Gastroesophageal sphincter (tissue), 4 donors: ENCODE measurements around the gene LYST. TPM values are rescaled to one million over a fixed set of nuclear protein-coding genes. Genes with fewer than 3 reads are reported as not detected.

Source experiments
- ATAC-seq: fragments of 150-250 bp; one replicate; pipeline ENCODE4 v1.9.1; 2016; ENCODE audit warnings: mild to moderate bottlenecking, moderate library complexity
- H3K27ac ChIP-seq, 4 donors: fragments of 200-600 bp; sonication (generic) in 3 of 4; 1 replicate in 3 of 4; 2 replicates in 1 of 4; pipeline ENCODE4 v1.5.1; 2016 to 2019
- H3K27me3 ChIP-seq: fragments of 200-600 bp; sonication (generic); one replicate; pipeline ENCODE4 v1.5.1; 2019
- H3K36me3 ChIP-seq, 2 donors: fragments of 200-600 bp; sonication (generic); one replicate each; pipeline ENCODE4 v1.5.1; 2019; ENCODE audit warnings: control low read depth in 1 of 2
- H3K4me1 ChIP-seq, 3 donors: fragments of 200-600 bp; sonication (generic); 1 replicate in 2 of 3; 2 replicates in 1 of 3; pipeline ENCODE4 v1.5.1; 2016 to 2019; ENCODE audit warnings: control low read depth in 2 of 3
- H3K4me3 ChIP-seq, 2 donors: fragments of 200-600 bp; sonication (generic); one replicate each; pipeline ENCODE4 v1.5.1; 2019; ENCODE audit warnings: mild to moderate bottlenecking in 1 of 2, moderate library complexity in 1 of 2
- H3K9me3 ChIP-seq, 3 donors: fragments of 200-600 bp; sonication (generic); one replicate each; pipeline ENCODE4 v1.5.1; 2017 to 2019; ENCODE audit warnings: control low read depth in 2 of 3
- EP300 ChIP-seq: sonication (generic); formaldehyde crosslinking; IDR thresholded peaks from one replicate; pipeline ENCODE4 v1.6.1; 2017; ENCODE audit warnings: antibody characterized with exemption, mild to moderate bottlenecking
- POLR2A ChIP-seq, 2 donors: fragments of 450-650 bp; IDR thresholded peaks; one replicate each; pipeline ENCODE4 v1.6.1; 2017; ENCODE audit warnings: antibody characterized with exemption in 2 of 2, mild to moderate bottlenecking in 2 of 2, moderate library complexity in 1 of 2
- POLR2AphosphoS5 ChIP-seq: sonication (generic); formaldehyde crosslinking; IDR thresholded peaks from one replicate; pipeline ENCODE4 v1.6.1; 2017; ENCODE audit warnings: antibody characterized with exemption
- WGBS, 2 donors: methylation state at CpG; one replicate each; pipeline ENCODE4 v1.1.5; 2018; ENCODE audit warnings: low coverage in 1 of 2; 5-methylcytosine and 5-hydroxymethylcytosine counted together
- total RNA-seq, 4 donors: library from RNA; depleted of rRNA; stranded (reverse); fragments of >200 nt; gene quantifications; one replicate each; pipeline ENCODE4 v1.1.0, GENCODE V29; 2016
- TF ChIP-seq, protein P1 (sequence below), 4 experiments: fragments of 200-600 bp in 2 of 4; fragments of 450-650 bp in 2 of 4; sonication (generic) in 1 of 4; IDR thresholded peaks; one replicate each; pipeline ENCODE4 v1.5.1; 2017 to 2019; ENCODE audit warnings: antibody characterized with exemption in 4 of 4, mild to moderate bottlenecking in 2 of 4, moderate library complexity in 2 of 4

Gene LYST
- total RNA-seq, 4 donors from 2014 or later = 27.4 to 63.5 (median 31.4) TPM

DNA sequence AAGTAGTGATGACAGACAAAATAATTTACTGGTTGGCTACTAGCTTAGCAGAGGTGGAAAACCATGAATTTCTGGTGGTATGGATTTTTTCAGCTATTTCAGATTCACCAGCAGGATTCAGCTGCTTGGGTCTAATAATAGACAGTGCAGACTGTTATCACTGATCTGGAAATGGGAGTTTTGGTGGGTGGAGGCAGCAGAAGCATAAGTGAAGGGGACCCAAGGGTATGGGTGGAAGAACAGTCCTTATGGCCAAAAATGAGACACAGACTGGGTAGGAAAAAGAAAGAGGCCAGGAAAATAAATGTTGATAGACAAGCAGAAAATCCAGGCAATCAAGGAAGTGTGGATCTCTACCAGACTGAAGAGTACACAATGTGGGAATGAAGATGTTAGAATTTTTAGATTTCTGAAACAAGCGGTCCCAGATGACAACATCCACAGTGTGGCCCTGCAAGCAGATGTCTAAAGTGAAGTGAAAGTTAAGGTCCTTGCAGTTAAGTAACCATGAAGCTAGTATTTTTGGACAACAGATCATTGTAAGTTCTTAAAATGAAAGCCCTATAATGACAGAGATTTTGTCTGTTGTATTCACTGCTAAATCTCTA lies 24.7 kb downstream of the LYST start:
- Histone ChIP-seq H3K9me3 (no peaks in the 10 kb centered on the region), H3K27me3 (no peaks in the 10 kb centered on the region), H3K4me3 (no peak overlapping the region), H3K4me1 (peaks cover 0 to 38% (median 4%) of the 10 kb centered on the region in 3 donors), H3K27ac (no peak overlapping the region), H3K36me3 (no peaks in the 10 kb centered on the region)
- TF ChIP-seq EP300 = no peak
- no peak for TF ChIP-seq POLR2A (IDR thresholded peaks at IDR 0.05)
- TF ChIP-seq, protein P1, sequence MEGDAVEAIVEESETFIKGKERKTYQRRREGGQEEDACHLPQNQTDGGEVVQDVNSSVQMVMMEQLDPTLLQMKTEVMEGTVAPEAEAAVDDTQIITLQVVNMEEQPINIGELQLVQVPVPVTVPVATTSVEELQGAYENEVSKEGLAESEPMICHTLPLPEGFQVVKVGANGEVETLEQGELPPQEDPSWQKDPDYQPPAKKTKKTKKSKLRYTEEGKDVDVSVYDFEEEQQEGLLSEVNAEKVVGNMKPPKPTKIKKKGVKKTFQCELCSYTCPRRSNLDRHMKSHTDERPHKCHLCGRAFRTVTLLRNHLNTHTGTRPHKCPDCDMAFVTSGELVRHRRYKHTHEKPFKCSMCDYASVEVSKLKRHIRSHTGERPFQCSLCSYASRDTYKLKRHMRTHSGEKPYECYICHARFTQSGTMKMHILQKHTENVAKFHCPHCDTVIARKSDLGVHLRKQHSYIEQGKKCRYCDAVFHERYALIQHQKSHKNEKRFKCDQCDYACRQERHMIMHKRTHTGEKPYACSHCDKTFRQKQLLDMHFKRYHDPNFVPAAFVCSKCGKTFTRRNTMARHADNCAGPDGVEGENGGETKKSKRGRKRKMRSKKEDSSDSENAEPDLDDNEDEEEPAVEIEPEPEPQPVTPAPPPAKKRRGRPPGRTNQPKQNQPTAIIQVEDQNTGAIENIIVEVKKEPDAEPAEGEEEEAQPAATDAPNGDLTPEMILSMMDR (IDR thresholded peaks at IDR 0.05) = no peak
- ATAC-seq = no peak
- 33 to 91% methylated on average over 1 of the region's 1 CpG for WGBS, 2 donors

DNA sequence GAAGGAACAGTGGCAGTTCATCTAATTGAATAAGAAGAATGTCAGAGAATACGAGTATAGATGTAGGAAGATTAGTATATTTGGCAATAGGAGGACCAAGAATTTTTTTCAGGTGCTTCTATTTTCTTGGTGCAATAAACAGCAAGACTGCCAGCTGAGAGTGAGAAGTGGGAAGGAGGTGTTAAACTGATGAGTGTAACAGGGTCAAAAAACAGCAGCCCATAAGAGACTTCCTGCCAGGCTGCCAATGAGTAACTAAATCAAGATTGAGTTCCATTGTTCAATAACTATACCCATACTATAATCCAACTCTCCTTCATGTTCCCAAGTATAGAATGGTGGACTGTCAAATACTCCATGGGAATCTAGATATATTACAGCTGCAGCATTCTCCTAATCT lies 28.7 kb downstream of the LYST start:
- H3K4me3 ChIP-seq = no peak overlapping the region
- ATAC-seq = no peak
- peaks cover 0 to 24% (median 2%) of the 10 kb centered on the region in 3 donors for H3K4me1 ChIP-seq
- 36 to 60% methylated on average over 1 of the region's 1 CpG for WGBS, 2 donors
- TF ChIP-seq EP300 = no peak
- TF ChIP-seq POLR2A (IDR thresholded peaks at IDR 0.05) = no peak
- TF ChIP-seq, protein P1 (IDR thresholded peaks at IDR 0.05) = no peak
- no peak for TF ChIP-seq POLR2AphosphoS5
- no peaks in the 10 kb centered on the region for H3K27me3 ChIP-seq
- no peaks in the 10 kb centered on the region for H3K9me3 ChIP-seq
- H3K36me3 ChIP-seq = no peaks in the 10 kb centered on the region
- no peak overlapping the region for H3K27ac ChIP-seq

DNA sequence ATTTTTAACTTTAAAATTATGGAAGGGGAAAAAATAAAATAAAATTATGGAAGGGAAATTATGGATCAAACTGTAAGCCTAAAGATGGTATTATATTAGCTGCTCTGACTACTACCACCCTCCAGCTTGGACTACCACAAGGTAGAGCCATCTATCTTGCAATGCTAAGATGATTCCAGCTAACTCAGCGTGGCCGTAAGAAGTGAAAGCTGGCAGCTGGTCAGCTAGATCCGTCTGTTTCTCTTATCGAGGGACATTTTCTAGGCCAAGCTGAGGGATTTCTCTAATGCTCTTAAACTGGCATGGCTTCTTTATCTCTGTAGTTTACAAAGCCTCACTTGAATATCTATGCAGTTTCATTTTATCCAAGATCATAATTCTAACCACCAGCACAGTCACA lies 31.5 kb downstream of the LYST start:
- H3K9me3 ChIP-seq = no peaks in the 10 kb centered on the region
- no peaks in the 10 kb centered on the region for H3K27me3 ChIP-seq
- ATAC-seq = no peak
- H3K4me3 ChIP-seq = peak overlapping the region; percentile 26 to 27
- peak overlapping the region in 2 of 4 donors; percentile 11 to 57 for H3K27ac ChIP-seq
- peaks cover 0 to under 1% of the 10 kb centered on the region in 2 donors for H3K36me3 ChIP-seq
- no peak for TF ChIP-seq EP300
- peak; percentile 28 for TF ChIP-seq POLR2AphosphoS5
- TF ChIP-seq, protein P1 (IDR thresholded peaks at IDR 0.05) = peak in 1 of 4 experiments; percentile 33
- TF ChIP-seq POLR2A (IDR thresholded peaks at IDR 0.05) = no peak
- 5 to 6% methylated on average over 4 of the region's 4 CpGs for WGBS, 2 donors
- H3K4me1 ChIP-seq = peaks cover 0 to 16% (median 2%) of the 10 kb centered on the region in 3 donors

DNA sequence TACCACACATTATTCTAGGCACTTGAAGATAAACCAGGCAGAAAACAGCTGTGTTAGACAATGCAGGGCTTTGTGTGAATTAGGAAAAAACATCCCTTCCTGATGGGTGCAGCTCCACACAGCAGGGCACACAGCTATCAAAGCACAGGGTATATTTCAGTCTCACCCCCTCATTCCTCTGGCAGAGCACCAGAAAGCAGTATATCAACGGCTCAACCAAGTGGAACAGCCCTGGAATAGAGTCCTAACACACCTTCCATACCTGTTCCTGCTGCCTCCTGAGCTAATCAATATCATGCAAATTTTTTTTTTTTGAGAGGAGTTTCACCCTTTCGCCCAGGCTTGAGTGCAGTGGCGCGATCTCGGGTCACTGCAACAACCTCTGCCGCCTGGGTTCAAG lies 32.1 kb downstream of the LYST start:
- ATAC-seq = no peak
- H3K36me3 ChIP-seq = peaks cover 0 to 6% of the 10 kb centered on the region in 2 donors
- H3K9me3 ChIP-seq = no peaks in the 10 kb centered on the region
- peak overlapping the region in 1 of 4 donors; percentile 57 for H3K27ac ChIP-seq
- TF ChIP-seq POLR2A (IDR thresholded peaks at IDR 0.05) (no peak), POLR2AphosphoS5 (no peak), EP300 (no peak)
- TF ChIP-seq, protein P1 (IDR thresholded peaks at IDR 0.05) = no peak
- no peak overlapping the region for H3K4me3 ChIP-seq
- whole genome bisulfite sequencing, 2 donors = 43 to 67% methylated on average over 1 of the region's 6 CpGs
- H3K27me3 ChIP-seq = no peaks in the 10 kb centered on the region
- peaks cover 0 to 16% (median 2%) of the 10 kb centered on the region in 3 donors for H3K4me1 ChIP-seq

DNA sequence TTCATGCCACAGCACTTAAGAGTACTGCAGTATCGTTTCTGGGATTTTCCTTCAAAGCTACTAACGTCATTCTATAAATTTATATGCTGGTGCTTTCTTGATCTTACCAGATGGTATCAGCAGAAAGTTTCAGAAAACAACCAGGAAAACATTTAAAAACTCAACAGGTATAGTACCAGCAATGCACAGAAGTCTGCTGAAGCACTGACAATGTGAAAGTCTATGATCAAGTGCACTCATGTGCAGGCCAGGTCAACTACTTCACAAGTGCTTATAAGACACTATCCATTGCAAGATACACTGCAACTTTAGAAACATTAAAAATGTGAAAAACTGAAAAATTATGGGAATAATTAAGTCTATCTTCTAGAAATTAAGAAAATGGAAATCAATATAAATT lies 34.7 kb downstream of the LYST start:
- 94 to 100% methylated on average over 2 of the region's 2 CpGs for WGBS, 2 donors
- Histone ChIP-seq H3K9me3 (no peaks in the 10 kb centered on the region), H3K36me3 (peaks cover 0 to 21% of the 10 kb centered on the region in 2 donors), H3K4me3 (no peak overlapping the region), H3K27ac (no peak overlapping the region), H3K4me1 (peaks cover 0 to 16% (median 2%) of the 10 kb centered on the region in 3 donors), H3K27me3 (no peaks in the 10 kb centered on the region)
- no peak for ATAC-seq
- TF ChIP-seq EP300 = no peak
- no peak for TF ChIP-seq POLR2A (IDR thresholded peaks at IDR 0.05)
- no peak for TF ChIP-seq POLR2AphosphoS5
- TF ChIP-seq, protein P1 (IDR thresholded peaks at IDR 0.05) = no peak
